GM12865 (cell line): ENCODE results near the gene PPP2R2B.

Experiments
- DNase-seq: peaks from one replicate; pipeline ENCODE4 v3.0.0; 2010; ENCODE audit warnings: low read depth
- H3K4me3 ChIP-seq: 2 replicates; pipeline ENCODE4 v1.5.1; 2011; ENCODE audit warnings: mild to moderate bottlenecking, low read depth, low read length, control low read depth
- TF ChIP-seq, protein P1 (sequence below): IDR thresholded peaks from 2 replicates; pipeline ENCODE4 v1.5.1; 2011; ENCODE audit warnings: low read length, control low read depth, low read depth, inconsistent platforms; ENCODE audit not compliant: insufficient read depth; ENCODE audit errors: missing control alignments

Gene PPP2R2B

DNA sequence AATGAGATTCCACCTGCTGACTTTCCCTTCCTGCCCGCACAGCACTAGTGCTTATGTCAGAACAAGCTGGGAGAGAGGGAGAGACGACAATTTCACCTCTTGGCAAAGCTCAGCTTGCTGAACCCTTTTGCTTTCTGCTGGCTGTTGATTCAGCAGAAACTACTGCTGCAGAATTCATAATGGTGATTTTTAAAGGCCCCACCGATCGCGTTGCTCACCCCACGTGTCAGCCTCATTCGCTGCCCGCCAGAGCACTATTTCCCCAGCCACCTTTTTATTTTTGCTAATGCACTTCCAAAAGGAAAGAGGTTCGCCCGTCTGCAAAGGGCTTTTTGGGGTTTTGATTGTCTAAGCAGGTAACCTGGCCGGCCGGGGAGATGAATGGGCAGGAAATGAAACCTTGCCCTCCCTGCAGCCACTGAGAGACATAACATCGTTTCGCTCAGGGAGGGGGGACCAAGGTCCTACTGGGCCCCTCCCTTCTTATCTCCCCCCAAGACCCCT, 1.3 kb downstream of the PPP2R2B start:
- TF ChIP-seq, protein P1, sequence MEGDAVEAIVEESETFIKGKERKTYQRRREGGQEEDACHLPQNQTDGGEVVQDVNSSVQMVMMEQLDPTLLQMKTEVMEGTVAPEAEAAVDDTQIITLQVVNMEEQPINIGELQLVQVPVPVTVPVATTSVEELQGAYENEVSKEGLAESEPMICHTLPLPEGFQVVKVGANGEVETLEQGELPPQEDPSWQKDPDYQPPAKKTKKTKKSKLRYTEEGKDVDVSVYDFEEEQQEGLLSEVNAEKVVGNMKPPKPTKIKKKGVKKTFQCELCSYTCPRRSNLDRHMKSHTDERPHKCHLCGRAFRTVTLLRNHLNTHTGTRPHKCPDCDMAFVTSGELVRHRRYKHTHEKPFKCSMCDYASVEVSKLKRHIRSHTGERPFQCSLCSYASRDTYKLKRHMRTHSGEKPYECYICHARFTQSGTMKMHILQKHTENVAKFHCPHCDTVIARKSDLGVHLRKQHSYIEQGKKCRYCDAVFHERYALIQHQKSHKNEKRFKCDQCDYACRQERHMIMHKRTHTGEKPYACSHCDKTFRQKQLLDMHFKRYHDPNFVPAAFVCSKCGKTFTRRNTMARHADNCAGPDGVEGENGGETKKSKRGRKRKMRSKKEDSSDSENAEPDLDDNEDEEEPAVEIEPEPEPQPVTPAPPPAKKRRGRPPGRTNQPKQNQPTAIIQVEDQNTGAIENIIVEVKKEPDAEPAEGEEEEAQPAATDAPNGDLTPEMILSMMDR = no peak
- DNase-seq = no peak
- H3K4me3 ChIP-seq = no peak overlapping the region

DNA sequence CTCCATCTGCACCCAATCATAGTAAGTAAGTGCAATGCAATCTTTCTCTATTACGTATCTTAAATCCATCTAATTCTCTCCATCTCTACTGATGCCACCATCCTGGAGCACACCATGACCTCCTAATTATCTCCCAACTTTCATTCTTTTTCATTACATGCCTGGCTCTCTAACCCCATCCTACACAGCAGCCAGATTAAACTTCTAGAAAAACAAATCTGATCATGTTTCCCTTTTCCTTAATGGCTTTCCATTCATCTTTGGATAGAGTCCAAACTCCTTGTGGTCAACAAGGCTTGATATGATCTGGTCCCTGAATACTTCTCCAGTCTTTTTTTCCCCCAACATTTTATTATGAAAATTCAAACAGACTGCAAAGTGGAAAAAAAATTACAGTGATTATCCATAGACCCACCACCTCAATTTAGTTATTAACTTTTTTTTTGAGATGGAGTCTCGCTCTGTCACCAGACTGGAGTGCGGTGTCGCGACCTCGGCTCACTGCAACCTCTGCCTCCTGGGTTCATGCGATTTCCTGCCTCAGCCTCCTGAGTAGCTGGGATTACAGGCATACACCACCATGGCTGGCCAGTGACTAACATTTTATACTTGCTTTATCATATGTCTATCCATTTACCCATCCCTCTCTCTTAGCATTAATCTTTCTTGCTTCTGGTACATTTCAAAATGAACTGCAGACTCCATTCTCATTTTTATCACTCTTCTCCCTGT, 5.2 kb downstream of the PPP2R2B start:
- DNase-seq = no peak
- no peak overlapping the region for H3K4me3 ChIP-seq
- TF ChIP-seq, protein P1 = no peak

DNA sequence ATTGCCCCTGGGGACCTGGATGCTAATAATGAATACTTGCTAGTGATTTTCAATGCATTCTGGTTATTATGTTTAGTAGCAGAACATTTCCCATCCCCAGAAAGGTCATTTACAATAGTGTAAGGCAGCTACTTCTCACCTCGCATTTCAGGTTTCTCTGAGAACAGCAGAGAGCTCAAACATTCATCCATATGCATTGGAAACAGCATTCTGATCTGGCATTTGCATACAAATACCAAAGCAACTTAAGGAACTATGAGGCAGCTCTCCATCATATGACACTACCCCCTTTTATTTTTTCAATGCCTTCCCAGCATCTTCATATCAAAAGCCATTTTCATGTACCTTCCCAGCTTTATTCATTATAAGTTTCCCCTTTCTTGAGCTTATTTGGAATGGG, 6.4 kb downstream of the PPP2R2B start:
- TF ChIP-seq, protein P1 = no peak
- no peak overlapping the region for H3K4me3 ChIP-seq
- DNase-seq = no peak

DNA sequence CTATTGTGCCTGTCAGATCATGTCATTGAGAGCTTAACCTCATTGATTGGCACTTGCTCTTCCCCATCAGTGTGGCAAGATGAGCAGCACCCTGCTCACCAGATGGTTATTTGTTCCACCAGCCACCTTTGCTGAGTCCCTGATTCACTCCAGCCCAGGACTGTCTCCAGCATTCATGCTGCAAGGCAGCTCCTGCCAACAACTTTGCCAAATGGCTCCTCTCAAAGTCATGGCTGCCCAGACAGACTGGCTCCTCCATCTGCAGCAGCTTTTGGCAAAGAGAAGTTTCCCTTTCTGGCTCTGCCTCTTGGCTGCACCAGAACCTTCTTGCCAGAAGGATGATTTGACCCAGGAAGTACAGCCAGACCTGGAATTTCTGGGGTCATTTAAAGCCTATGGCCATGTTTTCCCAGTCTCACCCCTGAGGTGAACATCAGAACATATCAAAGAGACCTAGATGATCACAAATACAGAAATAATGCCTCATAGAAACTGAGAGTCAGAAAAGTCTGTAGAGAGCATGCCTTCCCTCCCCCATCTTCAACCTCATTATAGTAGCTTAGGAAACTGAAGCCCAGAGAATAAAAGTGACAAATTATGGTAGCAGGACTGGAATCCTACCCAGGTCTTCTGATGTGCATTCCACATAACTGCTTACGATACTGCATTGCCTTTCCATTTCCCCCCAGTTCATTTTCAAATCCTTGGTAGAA, 10.4 kb downstream of the PPP2R2B start:
- no peak for DNase-seq
- no peak overlapping the region for H3K4me3 ChIP-seq
- TF ChIP-seq, protein P1 = no peak

DNA sequence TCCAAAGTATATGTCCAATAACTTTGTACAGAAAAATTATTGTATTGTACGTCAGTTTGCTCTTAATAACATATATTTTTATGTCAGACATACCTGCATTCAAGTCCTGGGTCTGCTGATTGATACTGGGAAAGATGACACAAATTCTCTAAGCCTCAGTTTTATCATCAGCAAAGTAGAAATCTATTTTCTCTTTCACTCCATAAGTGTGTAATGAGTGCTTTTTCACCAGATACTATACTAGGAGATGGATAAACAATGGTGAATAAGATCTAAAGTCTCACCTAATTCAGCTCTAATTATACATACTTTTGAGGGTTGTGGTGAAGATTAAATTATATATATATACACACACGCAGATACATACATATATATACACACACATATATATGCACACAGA, 12.3 kb downstream of the PPP2R2B start:
- H3K4me3 ChIP-seq = no peak overlapping the region

DNA sequence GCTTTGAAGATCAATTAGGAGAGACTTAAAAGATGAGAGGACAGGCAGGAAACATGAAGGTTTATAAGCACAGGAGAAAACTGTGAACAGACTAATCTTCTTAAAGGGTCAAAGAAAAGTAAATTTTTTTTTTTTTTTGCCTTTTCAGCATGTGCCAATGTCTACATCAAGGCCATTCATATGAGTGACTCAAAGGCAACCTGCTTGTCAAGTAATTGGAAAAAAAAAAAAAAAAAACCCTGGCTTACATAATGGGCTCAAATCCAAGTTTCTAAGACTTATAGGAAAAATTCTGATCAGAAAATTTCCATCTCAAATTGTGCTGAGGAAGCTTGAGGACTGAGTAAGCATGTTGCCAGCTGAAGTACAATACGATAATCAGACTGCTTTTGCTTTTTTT, 15.9 kb downstream of the PPP2R2B start:
- TF ChIP-seq, protein P1 = no peak
- H3K4me3 ChIP-seq = no peak overlapping the region
- no peak for DNase-seq

More for the DNA sequence above, 12.3 kb downstream of the PPP2R2B start:
- DNase-seq = no peak
- TF ChIP-seq, protein P1 = no peak
